Type B pancreatic cell (in vitro differentiated cells): ENCODE data around the gene PCCA. TPM values are rescaled to one million over a fixed set of nuclear protein-coding genes. Genes with fewer than 3 reads are reported as not detected.

Source experiments
- DNase-seq: peaks from one replicate; pipeline ENCODE4 v3.0.0; 2021; ENCODE audit warnings: mixed read lengths; ENCODE audit not compliant: unreplicated experiment; ENCODE audit errors: extremely low spot score
- H3K27ac Mint-ChIP-seq: 2 replicates; pipeline ENCODE4 v1.8.0; 2021; ENCODE audit warnings: mild to moderate bottlenecking, mixed read lengths
- H3K27me3 Mint-ChIP-seq: 2 replicates; pipeline ENCODE4 v1.8.0; 2021; ENCODE audit warnings: mixed read lengths
- H3K36me3 Mint-ChIP-seq: 2 replicates; pipeline ENCODE4 v1.8.0; 2021; ENCODE audit warnings: mixed read lengths
- H3K4me1 Mint-ChIP-seq: one replicate; pipeline ENCODE4 v1.8.0; 2021; ENCODE audit warnings: mixed read lengths; ENCODE audit not compliant: unreplicated experiment
- H3K4me3 Mint-ChIP-seq: 2 replicates; pipeline ENCODE4 v1.8.0; 2021; ENCODE audit warnings: mild to moderate bottlenecking, mixed read lengths
- H3K9me3 Mint-ChIP-seq: 2 replicates; pipeline ENCODE4 v1.8.0; 2021; ENCODE audit warnings: mixed read lengths
- total RNA-seq: library from RNA; stranded (reverse); gene quantifications from 2 replicates; pipeline ENCODE4 v1.2.1, GENCODE V29; 2021; ENCODE audit warnings: low replicate concordance
- TF ChIP-seq, protein P1 (sequence below): fragments of 200-600 bp; sonication (generic); conservative IDR thresholded peaks from 2 replicates; pipeline ENCODE4 v1.5.0; 2021; ENCODE audit warnings: antibody characterized with exemption, mild to moderate bottlenecking

PCCA gene
- total RNA-seq, 1 donor from 2014 or later: 46.8 TPM

DNA sequence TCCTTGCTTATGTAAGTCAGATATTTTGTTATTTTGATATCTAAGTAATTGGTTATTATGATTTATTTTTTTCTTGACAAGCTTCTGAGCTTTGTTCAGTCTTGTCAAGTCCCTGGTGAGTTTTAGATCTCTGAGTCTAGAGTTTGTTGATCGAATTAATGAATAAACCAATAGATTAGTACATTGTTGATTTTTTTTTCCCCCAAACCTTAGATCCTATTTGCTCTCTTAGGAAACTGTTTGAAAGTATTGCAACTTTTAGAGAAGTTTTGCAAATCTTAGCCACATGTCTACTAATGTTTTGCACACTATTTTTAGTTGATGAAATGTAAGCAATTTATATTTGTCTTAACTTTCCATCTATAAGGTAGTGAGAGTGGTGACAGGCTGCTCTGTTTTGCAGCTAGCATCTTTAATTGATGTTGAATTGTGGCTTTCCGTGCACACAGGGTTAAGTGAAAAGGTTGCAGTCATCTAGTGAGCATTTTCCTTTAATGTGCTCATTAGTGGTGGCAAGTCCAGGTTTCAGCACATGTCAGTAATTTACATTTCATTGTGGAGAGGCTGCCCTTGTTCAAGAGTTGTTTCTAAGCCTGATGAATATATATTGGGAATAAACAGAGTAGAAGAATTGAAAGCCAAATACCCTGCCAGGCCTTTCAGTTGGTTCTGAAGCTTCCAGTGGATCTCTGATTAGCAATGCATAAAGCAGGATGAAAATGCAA is 86.3 kb downstream of the PCCA start:
- TF ChIP-seq, protein P1, sequence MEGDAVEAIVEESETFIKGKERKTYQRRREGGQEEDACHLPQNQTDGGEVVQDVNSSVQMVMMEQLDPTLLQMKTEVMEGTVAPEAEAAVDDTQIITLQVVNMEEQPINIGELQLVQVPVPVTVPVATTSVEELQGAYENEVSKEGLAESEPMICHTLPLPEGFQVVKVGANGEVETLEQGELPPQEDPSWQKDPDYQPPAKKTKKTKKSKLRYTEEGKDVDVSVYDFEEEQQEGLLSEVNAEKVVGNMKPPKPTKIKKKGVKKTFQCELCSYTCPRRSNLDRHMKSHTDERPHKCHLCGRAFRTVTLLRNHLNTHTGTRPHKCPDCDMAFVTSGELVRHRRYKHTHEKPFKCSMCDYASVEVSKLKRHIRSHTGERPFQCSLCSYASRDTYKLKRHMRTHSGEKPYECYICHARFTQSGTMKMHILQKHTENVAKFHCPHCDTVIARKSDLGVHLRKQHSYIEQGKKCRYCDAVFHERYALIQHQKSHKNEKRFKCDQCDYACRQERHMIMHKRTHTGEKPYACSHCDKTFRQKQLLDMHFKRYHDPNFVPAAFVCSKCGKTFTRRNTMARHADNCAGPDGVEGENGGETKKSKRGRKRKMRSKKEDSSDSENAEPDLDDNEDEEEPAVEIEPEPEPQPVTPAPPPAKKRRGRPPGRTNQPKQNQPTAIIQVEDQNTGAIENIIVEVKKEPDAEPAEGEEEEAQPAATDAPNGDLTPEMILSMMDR: no peak
- H3K36me3 Mint-ChIP-seq: peaks cover 24% of the 10 kb centered on the region
- H3K9me3 Mint-ChIP-seq: peaks cover 5% of the 10 kb centered on the region
- no peak overlapping the region for H3K27ac Mint-ChIP-seq
- no peak for DNase-seq
- no peak overlapping the region for H3K4me3 Mint-ChIP-seq
- no peaks in the 10 kb centered on the region for H3K27me3 Mint-ChIP-seq
- H3K4me1 Mint-ChIP-seq: peaks cover 26% of the 10 kb centered on the region

GRCh38 chr13:100175803-100176182 is 86.9 kb downstream of the PCCA start:
- H3K27ac Mint-ChIP-seq: no peak overlapping the region
- H3K4me1 Mint-ChIP-seq: peaks cover 26% of the 10 kb centered on the region
- peaks cover 22% of the 10 kb centered on the region for H3K36me3 Mint-ChIP-seq
- no peaks in the 10 kb centered on the region for H3K27me3 Mint-ChIP-seq
- TF ChIP-seq, protein P1: no peak
- no peak overlapping the region for H3K4me3 Mint-ChIP-seq
- DNase-seq: no peak
- H3K9me3 Mint-ChIP-seq: peaks cover 5% of the 10 kb centered on the region

GRCh38 chr13:100176801-100177400 is 88.0 kb downstream of the PCCA start:
- no peak overlapping the region for H3K4me3 Mint-ChIP-seq
- H3K9me3 Mint-ChIP-seq: peaks cover 5% of the 10 kb centered on the region
- DNase-seq: no peak
- no peaks in the 10 kb centered on the region for H3K27me3 Mint-ChIP-seq
- H3K4me1 Mint-ChIP-seq: peaks cover 26% of the 10 kb centered on the region
- no peak overlapping the region for H3K27ac Mint-ChIP-seq
- H3K36me3 Mint-ChIP-seq: peaks cover 21% of the 10 kb centered on the region
- TF ChIP-seq, protein P1: no peak

DNA sequence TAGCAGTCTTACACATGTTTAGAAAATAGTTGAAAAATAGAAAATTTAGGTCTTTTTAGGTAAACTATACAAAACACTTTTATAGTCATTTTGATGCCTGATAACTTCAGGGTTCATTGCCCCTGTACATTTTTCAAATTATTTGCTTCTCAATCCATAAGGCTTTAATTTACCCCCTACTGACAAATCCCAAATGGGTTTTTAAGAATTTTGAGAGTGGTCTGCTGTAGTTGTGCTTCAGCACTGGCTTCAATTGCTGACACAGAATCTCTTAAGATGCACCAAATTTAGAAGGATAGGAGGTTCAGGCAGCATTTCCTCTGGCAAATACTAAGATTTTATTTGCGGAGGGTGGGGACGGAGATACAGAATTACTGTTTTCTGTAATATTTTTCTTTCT is 89.4 kb downstream of the PCCA start:
- peaks cover 28% of the 10 kb centered on the region for H3K4me1 Mint-ChIP-seq
- TF ChIP-seq, protein P1: no peak
- H3K27me3 Mint-ChIP-seq: no peaks in the 10 kb centered on the region
- no peak overlapping the region for H3K4me3 Mint-ChIP-seq
- H3K27ac Mint-ChIP-seq: no peak overlapping the region
- H3K9me3 Mint-ChIP-seq: peaks cover 3% of the 10 kb centered on the region
- peaks cover 16% of the 10 kb centered on the region for H3K36me3 Mint-ChIP-seq
- no peak for DNase-seq

GRCh38 chr13:100179276-100179675 is 90.4 kb downstream of the PCCA start:
- Mint-ChIP-seq H3K27ac (no peak overlapping the region), H3K9me3 (peaks cover 4% of the 10 kb centered on the region), H3K27me3 (no peaks in the 10 kb centered on the region), H3K4me1 (peaks cover 31% of the 10 kb centered on the region), H3K4me3 (no peak overlapping the region), H3K36me3 (peaks cover 12% of the 10 kb centered on the region)
- TF ChIP-seq, protein P1: no peak
- no peak for DNase-seq
